Measurements from ENCODE around the gene PDLIM1.

- TF ChIP-seq GFI1 (CRISPR knock-in tag; IDR thresholded peaks at IDR 0.05; ENCODE audit: borderline replicate concordance) = no peak
- no peak for TF ChIP-seq ZBTB4 (CRISPR knock-in tag; IDR thresholded peaks at IDR 0.05; ENCODE audit: borderline replicate concordance)
- no peak for TF ChIP-seq ZNF513 (CRISPR knock-in tag; conservative IDR thresholded peaks at IDR 0.05)
- no peak for TF ChIP-seq HINFP (CRISPR knock-in tag; IDR thresholded peaks at IDR 0.05; ENCODE audit: low read depth)
- TF ChIP-seq ZNF589 (CRISPR knock-in tag; conservative IDR thresholded peaks at IDR 0.05) = no peak
These were observed 42.8 kb downstream of the PDLIM1 start for GRCh38 chr10:95247881-95248583.
